ENCODE results near the gene CALCOCO2. TPM values are rescaled to one million over a fixed set of nuclear protein-coding genes. Genes with fewer than 3 reads are reported as not detected.

The CALCOCO2 gene
- total and polyA plus RNA-seq, 2 experiments from 2014 or later, result 14.4 to 16.3 TPM

DNA sequence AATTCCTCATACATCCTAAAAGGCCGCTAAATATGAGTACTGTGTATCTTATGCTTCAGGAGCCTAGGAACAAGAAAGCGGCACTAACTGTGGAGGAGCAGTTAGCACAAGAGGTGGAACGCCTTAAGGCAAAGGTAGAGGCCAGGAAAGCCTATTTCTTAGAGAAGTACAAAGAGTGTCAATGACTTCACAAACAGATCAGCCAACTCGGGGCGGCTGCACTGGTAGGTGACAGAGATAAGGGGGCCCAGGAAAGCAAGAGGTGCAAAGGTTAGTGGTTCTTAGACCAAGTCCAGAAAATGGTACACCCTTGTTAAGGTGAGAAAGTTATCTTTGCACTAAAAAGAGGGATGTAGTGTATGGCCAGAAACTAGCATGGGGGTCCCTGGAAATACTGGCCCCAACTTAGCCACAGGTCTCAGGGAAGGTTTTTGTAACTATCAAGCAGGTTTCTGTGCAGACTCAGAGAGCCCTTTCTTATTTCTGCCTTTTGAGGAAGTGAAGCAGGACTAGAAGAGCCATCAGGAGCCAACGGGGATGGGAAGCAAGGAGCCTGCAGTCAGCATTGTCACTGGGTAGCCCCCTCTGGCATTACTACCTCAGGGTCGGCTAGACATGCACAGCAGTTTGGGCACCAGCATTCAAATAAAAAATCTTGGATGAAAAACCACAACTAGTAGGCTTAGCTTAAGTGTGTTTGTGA lies 24.1 kb downstream of the CALCOCO2 start:
- H2AFZ ChIP-seq, result no peak overlapping the region
- H3K4me1 Mint-ChIP-seq, result no peaks in the 10 kb centered on the region; the same call in 2 of the 3 replicates
- H3K4me3 Mint-ChIP-seq, result no peak overlapping the region
- no peak overlapping the region for H3K27ac ChIP-seq (ENCODE audit: low read depth)
- peaks cover 5% of the 10 kb centered on the region for H3K27me3 Mint-ChIP-seq (ENCODE audit: insufficient read depth, low read depth, poor library complexity)
- no peak overlapping the region for H3K27ac Mint-ChIP-seq
- H3F3A ChIP-seq (replicated peaks; ENCODE audit: low read depth), result no peaks in the 10 kb centered on the region
- H3K36me3 Mint-ChIP-seq (ENCODE audit: low read depth), result no peaks in the 10 kb centered on the region; the same call in 2 of the 3 replicates
- H3K79me2 ChIP-seq (replicated peaks; ENCODE audit: insufficient read depth), result no peaks in the 10 kb centered on the region
- H3K9me2 ChIP-seq (ENCODE audit: insufficient read depth), result no peaks in the 10 kb centered on the region
- ATAC-seq (no peak), DNase-seq (ENCODE audit: low spot score) (no peak)
- TF ChIP-seq, protein P1, sequence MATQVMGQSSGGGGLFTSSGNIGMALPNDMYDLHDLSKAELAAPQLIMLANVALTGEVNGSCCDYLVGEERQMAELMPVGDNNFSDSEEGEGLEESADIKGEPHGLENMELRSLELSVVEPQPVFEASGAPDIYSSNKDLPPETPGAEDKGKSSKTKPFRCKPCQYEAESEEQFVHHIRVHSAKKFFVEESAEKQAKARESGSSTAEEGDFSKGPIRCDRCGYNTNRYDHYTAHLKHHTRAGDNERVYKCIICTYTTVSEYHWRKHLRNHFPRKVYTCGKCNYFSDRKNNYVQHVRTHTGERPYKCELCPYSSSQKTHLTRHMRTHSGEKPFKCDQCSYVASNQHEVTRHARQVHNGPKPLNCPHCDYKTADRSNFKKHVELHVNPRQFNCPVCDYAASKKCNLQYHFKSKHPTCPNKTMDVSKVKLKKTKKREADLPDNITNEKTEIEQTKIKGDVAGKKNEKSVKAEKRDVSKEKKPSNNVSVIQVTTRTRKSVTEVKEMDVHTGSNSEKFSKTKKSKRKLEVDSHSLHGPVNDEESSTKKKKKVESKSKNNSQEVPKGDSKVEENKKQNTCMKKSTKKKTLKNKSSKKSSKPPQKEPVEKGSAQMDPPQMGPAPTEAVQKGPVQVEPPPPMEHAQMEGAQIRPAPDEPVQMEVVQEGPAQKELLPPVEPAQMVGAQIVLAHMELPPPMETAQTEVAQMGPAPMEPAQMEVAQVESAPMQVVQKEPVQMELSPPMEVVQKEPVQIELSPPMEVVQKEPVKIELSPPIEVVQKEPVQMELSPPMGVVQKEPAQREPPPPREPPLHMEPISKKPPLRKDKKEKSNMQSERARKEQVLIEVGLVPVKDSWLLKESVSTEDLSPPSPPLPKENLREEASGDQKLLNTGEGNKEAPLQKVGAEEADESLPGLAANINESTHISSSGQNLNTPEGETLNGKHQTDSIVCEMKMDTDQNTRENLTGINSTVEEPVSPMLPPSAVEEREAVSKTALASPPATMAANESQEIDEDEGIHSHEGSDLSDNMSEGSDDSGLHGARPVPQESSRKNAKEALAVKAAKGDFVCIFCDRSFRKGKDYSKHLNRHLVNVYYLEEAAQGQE (IDR thresholded peaks at IDR 0.05; ENCODE audit: unreplicated experiment), result no peak
- TF ChIP-seq, protein P2, sequence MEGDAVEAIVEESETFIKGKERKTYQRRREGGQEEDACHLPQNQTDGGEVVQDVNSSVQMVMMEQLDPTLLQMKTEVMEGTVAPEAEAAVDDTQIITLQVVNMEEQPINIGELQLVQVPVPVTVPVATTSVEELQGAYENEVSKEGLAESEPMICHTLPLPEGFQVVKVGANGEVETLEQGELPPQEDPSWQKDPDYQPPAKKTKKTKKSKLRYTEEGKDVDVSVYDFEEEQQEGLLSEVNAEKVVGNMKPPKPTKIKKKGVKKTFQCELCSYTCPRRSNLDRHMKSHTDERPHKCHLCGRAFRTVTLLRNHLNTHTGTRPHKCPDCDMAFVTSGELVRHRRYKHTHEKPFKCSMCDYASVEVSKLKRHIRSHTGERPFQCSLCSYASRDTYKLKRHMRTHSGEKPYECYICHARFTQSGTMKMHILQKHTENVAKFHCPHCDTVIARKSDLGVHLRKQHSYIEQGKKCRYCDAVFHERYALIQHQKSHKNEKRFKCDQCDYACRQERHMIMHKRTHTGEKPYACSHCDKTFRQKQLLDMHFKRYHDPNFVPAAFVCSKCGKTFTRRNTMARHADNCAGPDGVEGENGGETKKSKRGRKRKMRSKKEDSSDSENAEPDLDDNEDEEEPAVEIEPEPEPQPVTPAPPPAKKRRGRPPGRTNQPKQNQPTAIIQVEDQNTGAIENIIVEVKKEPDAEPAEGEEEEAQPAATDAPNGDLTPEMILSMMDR (conservative IDR thresholded peaks at IDR 0.05; ENCODE audit: low read depth in 2 of 2), result no peak
- no peak for TF ChIP-seq EZH2 (IDR thresholded peaks at IDR 0.05; ENCODE audit: low read depth, unreplicated experiment)
- no peak for TF ChIP-seq STAT1 (IDR thresholded peaks at IDR 0.05; ENCODE audit: unreplicated experiment)
- TF ChIP-seq EZH2phosphoT487 (IDR thresholded peaks at IDR 0.05; ENCODE audit: unreplicated experiment), result no peak
- no peak for TF ChIP-seq POLR2AphosphoS5 (IDR thresholded peaks at IDR 0.05; ENCODE audit: low read depth)
- TF ChIP-seq, protein P3, sequence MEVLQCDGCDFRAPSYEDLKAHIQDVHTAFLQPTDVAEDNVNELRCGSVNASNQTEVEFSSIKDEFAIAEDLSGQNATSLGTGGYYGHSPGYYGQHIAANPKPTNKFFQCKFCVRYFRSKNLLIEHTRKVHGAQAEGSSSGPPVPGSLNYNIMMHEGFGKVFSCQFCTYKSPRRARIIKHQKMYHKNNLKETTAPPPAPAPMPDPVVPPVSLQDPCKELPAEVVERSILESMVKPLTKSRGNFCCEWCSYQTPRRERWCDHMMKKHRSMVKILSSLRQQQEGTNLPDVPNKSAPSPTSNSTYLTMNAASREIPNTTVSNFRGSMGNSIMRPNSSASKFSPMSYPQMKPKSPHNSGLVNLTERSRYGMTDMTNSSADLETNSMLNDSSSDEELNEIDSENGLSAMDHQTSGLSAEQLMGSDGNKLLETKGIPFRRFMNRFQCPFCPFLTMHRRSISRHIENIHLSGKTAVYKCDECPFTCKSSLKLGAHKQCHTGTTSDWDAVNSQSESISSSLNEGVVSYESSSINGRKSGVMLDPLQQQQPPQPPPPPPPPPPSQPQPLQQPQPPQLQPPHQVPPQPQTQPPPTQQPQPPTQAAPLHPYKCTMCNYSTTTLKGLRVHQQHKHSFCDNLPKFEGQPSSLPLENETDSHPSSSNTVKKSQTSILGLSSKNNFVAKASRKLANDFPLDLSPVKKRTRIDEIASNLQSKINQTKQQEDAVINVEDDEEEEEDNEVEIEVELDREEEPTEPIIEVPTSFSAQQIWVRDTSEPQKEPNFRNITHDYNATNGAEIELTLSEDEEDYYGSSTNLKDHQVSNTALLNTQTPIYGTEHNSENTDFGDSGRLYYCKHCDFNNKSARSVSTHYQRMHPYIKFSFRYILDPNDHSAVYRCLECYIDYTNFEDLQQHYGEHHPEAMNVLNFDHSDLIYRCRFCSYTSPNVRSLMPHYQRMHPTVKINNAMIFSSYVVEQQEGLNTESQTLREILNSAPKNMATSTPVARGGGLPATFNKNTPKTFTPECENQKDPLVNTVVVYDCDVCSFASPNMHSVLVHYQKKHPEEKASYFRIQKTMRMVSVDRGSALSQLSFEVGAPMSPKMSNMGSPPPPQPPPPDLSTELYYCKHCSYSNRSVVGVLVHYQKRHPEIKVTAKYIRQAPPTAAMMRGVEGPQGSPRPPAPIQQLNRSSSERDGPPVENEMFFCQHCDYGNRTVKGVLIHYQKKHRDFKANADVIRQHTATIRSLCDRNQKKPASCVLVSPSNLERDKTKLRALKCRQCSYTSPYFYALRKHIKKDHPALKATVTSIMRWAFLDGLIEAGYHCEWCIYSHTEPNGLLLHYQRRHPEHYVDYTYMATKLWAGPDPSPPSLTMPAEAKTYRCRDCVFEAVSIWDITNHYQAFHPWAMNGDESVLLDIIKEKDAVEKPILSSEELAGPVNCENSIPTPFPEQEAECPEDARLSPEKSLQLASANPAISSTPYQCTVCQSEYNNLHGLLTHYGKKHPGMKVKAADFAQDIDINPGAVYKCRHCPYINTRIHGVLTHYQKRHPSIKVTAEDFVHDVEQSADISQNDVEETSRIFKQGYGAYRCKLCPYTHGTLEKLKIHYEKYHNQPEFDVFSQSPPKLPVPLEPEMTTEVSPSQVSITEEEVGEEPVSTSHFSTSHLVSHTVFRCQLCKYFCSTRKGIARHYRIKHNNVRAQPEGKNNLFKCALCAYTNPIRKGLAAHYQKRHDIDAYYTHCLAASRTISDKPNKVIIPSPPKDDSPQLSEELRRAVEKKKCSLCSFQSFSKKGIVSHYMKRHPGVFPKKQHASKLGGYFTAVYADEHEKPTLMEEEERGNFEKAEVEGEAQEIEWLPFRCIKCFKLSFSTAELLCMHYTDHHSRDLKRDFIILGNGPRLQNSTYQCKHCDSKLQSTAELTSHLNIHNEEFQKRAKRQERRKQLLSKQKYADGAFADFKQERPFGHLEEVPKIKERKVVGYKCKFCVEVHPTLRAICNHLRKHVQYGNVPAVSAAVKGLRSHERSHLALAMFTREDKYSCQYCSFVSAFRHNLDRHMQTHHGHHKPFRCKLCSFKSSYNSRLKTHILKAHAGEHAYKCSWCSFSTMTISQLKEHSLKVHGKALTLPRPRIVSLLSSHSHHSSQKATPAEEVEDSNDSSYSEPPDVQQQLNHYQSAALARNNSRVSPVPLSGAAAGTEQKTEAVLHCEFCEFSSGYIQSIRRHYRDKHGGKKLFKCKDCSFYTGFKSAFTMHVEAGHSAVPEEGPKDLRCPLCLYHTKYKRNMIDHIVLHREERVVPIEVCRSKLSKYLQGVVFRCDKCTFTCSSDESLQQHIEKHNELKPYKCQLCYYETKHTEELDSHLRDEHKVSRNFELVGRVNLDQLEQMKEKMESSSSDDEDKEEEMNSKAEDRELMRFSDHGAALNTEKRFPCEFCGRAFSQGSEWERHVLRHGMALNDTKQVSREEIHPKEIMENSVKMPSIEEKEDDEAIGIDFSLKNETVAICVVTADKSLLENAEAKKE (CRISPR knock-in tag; IDR thresholded peaks at IDR 0.05), result no peak
- TF ChIP-seq CREB1 (CRISPR knock-in tag; IDR thresholded peaks at IDR 0.05; ENCODE audit: low read depth), result no peak
- no peak for TF ChIP-seq ZNF331 (CRISPR knock-in tag; IDR thresholded peaks at IDR 0.05; ENCODE audit: low read depth)
- TF ChIP-seq JUNB (IDR thresholded peaks at IDR 0.05; ENCODE audit: unreplicated experiment), result no peak
- TF ChIP-seq, protein P4, sequence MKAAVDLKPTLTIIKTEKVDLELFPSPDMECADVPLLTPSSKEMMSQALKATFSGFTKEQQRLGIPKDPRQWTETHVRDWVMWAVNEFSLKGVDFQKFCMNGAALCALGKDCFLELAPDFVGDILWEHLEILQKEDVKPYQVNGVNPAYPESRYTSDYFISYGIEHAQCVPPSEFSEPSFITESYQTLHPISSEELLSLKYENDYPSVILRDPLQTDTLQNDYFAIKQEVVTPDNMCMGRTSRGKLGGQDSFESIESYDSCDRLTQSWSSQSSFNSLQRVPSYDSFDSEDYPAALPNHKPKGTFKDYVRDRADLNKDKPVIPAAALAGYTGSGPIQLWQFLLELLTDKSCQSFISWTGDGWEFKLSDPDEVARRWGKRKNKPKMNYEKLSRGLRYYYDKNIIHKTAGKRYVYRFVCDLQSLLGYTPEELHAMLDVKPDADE (IDR thresholded peaks at IDR 0.05), result no peak
- no peak for TF ChIP-seq NANOG (IDR thresholded peaks at IDR 0.05; ENCODE audit: borderline replicate concordance)
- no peak for TF ChIP-seq ZNF114 (CRISPR knock-in tag; IDR thresholded peaks at IDR 0.05)
- H3K4me1 ChIP-seq (ENCODE audit: insufficient read depth), result no peaks in the 10 kb centered on the region
- H3K36me3 ChIP-seq (ENCODE audit: insufficient read depth), result no peaks in the 10 kb centered on the region
- H3K9me3 Mint-ChIP-seq, result no peaks in the 10 kb centered on the region
- H3K4me2 ChIP-seq, result no peak overlapping the region
- no peaks in the 10 kb centered on the region for H4K20me1 ChIP-seq (replicated peaks; ENCODE audit: insufficient read depth)
- no peaks in the 10 kb centered on the region for H3K27me3 ChIP-seq (ENCODE audit: insufficient read depth)
- H3K4me3 ChIP-seq, result no peak overlapping the region
